Subcutaneous abdominal adipose tissue (tissue), 5 donors: ENCODE measurements around the gene ARID5B.

Experiments used
- H3K27ac ChIP-seq: one replicate; pipeline ENCODE4 v1.7.0; 2013; ENCODE audit warnings: low read depth, mild to moderate bottlenecking, inconsistent platforms, low read length, moderate library complexity
- H3K27me3 ChIP-seq, 5 donors: one replicate each; pipeline ENCODE4 v1.7.0; 2013; ENCODE audit warnings: low read length in 5 of 5, inconsistent platforms in 1 of 5; ENCODE audit not compliant: control insufficient read depth in 5 of 5, insufficient read depth in 4 of 5
- H3K36me3 ChIP-seq, 5 donors: one replicate each; pipeline ENCODE4 v1.7.0; 2013; ENCODE audit warnings: low read length in 5 of 5; ENCODE audit not compliant: control insufficient read depth in 5 of 5, insufficient read depth in 5 of 5
- H3K4me1 ChIP-seq, 5 donors: one replicate each; pipeline ENCODE4 v1.7.0; 2013; ENCODE audit warnings: low read length in 5 of 5, mild to moderate bottlenecking in 3 of 5, moderate library complexity in 1 of 5; ENCODE audit not compliant: control insufficient read depth in 5 of 5, insufficient read depth in 5 of 5
- H3K4me3 ChIP-seq, 5 donors: one replicate each; pipeline ENCODE4 v1.7.0; 2013; ENCODE audit warnings: low read length in 5 of 5, low read depth in 1 of 5
- H3K9ac ChIP-seq, 5 donors: one replicate each; pipeline ENCODE4 v1.7.0; 2013; ENCODE audit warnings: low read length in 5 of 5, mild to moderate bottlenecking in 4 of 5, moderate library complexity in 3 of 5
- H3K9me3 ChIP-seq, 5 donors: one replicate each; pipeline ENCODE4 v1.7.0; 2013; ENCODE audit warnings: low read length in 5 of 5; ENCODE audit not compliant: control insufficient read depth in 5 of 5
- donor health status: healthy.
- donor health status: healthy.
- donor health status: healthy.
- donor health status: healthy.
- donor health status: healthy.

Gene ARID5B

DNA sequence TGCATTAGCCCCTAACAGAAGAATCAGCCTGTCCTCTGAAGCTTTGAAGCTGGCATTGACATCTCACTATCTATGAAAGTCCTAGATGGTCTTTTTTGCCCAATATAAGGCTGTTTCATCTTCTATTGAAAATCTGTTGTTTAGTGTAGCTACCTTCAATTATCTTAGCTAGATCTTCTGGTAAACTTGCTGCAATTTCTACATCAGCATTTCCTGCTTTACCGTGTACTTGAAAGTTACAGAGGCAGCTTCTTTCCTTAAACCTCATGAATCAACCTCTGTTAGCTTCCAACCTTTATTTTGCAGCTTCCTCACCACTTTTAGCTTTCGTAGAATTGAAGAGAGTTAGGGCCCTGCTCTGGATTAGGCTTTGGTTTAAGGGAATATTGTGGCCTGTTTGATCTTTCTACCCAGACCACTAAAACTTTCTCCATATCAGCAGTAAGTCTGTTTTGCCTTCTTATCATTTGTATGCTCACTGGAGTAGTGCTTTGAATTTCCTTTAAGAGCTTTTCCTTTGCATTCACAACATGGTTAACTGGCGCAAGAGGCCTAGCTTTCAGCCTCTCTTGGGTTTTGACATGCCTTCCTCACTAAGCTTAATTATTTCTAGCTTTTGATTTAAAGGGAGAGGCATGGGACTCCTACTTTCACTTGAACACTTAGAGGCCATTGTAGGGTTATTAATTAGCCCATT lies 32.5 kb downstream of the ARID5B start:
- Histone ChIP-seq H3K9me3 (no peaks in the 10 kb centered on the region), H3K27me3 (no peaks in the 10 kb centered on the region), H3K36me3 (no peaks in the 10 kb centered on the region), H3K4me1 (peaks cover 0 to 23% (median 21%) of the 10 kb centered on the region in 5 donors), H3K27ac (no peak overlapping the region), H3K9ac (no peak overlapping the region), H3K4me3 (no peak overlapping the region)

DNA sequence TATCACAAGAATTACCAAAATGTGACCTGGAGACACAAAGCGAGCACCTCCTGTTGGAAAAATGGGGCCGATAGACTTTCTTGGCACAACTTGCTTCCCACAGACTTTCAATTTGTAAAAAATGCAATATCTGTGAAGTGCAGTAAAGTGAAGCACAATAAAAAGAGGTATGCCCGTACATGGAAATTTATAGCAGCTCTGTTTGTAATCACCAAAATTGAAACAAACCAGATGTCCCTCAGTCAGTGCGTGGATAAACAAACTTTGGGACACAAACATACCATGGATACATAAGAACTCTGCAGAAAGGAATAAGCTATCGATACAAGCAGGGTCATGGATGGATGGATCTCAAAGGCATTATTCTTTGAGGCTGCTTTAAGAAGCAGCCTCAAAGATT lies 33.6 kb downstream of the ARID5B start:
- Histone ChIP-seq H3K36me3 (no peaks in the 10 kb centered on the region), H3K27me3 (no peaks in the 10 kb centered on the region), H3K27ac (no peak overlapping the region)

DNA sequence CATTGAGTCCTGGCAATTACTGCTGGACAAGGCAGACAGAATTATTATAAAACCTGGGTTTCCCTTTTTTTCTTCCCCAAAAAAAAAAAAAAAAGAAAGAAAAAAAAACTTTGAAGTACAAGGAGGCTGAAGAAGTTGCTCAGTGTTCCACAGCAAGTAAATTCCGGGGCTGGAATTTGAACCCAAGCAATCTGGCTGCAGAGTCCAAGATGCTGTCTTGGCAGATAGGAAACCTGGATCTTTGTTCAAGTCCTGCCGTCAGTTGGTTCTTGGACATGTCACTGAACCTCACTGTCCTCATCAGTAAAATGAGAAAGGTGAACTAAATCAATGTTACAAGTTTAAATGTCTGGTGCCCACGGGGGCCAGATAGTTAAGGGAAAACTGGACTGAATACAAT lies 35.3 kb downstream of the ARID5B start:
- H3K27ac ChIP-seq: peak overlapping the region; percentile 97
- peaks cover 0 to 42% (median 37%) of the 10 kb centered on the region in 5 donors for H3K4me1 ChIP-seq
- no peaks in the 10 kb centered on the region for H3K9me3 ChIP-seq
- no peaks in the 10 kb centered on the region for H3K36me3 ChIP-seq
- no peaks in the 10 kb centered on the region for H3K27me3 ChIP-seq
- H3K9ac ChIP-seq: no peak overlapping the region
- H3K4me3 ChIP-seq: no peak overlapping the region

More for the DNA sequence above, 33.6 kb downstream of the ARID5B start:
- Histone ChIP-seq H3K9ac (no peak overlapping the region), H3K4me3 (peak overlapping the region in 1 of 5 donors; percentile 1), H3K9me3 (no peaks in the 10 kb centered on the region), H3K4me1 (peaks cover 0 to 32% (median 28%) of the 10 kb centered on the region in 5 donors)

DNA sequence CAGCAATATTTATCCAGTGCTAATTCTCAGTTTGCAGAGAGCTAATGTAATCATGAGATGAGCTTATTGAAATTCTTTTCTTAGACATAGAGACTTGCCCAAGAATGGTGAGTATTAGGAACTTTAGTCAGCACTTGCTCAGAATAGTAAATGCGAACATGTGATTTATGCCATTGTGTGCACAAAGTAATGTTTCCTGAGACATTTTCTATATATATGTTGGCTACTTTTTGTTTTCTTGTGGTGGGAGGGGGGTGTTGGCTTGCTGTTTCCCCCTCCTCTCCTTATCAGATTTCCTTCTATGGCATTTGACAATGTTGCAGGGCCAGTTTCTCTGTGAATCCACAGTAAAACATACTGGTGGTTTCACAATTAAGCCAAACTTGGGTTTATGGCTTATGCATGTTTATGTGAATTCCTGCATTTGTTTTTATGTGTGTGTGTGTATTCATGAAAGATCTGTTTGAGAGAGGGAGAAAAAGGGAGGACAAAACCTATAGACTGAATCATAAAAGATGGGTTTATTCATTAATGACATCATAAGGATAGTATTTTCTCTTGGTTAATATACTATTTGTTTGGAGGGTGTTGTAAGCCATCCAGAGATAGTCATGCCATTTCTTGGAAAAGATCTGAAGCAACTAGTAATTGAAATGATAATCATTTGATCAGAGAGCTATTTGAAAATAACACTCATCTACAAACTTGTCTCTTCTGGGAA lies 36.3 kb downstream of the ARID5B start:
- Histone ChIP-seq H3K9me3 (no peaks in the 10 kb centered on the region), H3K27ac (peak overlapping the region; percentile 97), H3K36me3 (no peaks in the 10 kb centered on the region), H3K9ac (peak overlapping the region in 1 of 5 donors; percentile 6), H3K27me3 (no peaks in the 10 kb centered on the region), H3K4me1 (peaks cover 0 to 52% (median 41%) of the 10 kb centered on the region in 5 donors), H3K4me3 (peak overlapping the region in 1 of 5 donors; percentile 9)

DNA sequence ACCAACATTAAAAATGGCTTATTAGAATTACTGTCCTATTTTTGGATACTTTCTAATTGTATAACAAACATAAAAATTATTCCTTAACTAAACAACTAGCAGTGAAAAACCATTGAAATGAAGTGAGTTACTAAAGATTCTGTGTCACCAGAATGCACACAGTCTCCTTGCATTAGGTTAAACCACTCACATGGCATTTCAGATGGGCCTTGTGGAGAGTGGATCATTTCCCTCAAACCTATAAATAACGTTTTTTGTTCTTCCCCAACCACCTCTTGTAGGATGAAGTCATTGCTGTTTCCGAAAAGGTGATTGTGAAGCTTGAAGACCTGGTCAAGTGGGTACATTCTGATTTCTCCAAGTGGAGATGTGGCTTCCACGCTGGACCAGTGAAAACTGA lies 38.4 kb downstream of the ARID5B start:
- Histone ChIP-seq H3K9ac (peak overlapping the region in 2 of 5 donors; percentile 48 to 63), H3K4me3 (no peak overlapping the region), H3K9me3 (no peaks in the 10 kb centered on the region), H3K36me3 (no peaks in the 10 kb centered on the region), H3K27me3 (no peaks in the 10 kb centered on the region), H3K4me1 (peaks cover 0 to 72% (median 55%) of the 10 kb centered on the region in 5 donors), H3K27ac (peak overlapping the region; percentile 97)

DNA sequence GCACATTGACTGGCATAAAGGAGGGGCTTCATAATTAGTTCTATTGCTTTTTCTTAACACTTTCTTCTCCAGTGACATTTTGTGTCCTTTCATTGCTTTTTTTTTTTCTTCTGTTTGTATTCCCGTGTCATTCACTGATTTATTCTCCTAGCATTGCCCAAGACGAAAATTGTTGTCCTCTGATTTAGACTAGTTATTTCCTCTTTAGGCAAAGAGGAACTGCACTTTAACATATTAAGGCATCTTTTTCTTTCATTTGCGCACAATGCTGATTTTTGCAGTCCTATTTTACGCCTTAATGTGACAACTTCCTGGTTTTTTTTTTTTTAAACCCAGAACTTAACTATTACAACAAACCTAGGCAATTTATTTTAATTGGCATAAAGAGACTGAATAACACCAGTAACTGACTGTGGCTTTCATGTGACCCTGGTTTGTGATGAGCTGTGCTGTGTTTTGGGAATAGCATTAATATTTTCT lies 39.7 kb downstream of the ARID5B start:
- peak overlapping the region in 3 of 5 donors; percentile 33 to 67 (median 56) for H3K9ac ChIP-seq
- H3K4me1 ChIP-seq: peaks cover 0 to 73% (median 55%) of the 10 kb centered on the region in 5 donors
- peak overlapping the region; percentile 100 for H3K27ac ChIP-seq
- H3K36me3 ChIP-seq: no peaks in the 10 kb centered on the region
- H3K4me3 ChIP-seq: no peak overlapping the region
- H3K27me3 ChIP-seq: no peaks in the 10 kb centered on the region
- H3K9me3 ChIP-seq: no peaks in the 10 kb centered on the region

DNA sequence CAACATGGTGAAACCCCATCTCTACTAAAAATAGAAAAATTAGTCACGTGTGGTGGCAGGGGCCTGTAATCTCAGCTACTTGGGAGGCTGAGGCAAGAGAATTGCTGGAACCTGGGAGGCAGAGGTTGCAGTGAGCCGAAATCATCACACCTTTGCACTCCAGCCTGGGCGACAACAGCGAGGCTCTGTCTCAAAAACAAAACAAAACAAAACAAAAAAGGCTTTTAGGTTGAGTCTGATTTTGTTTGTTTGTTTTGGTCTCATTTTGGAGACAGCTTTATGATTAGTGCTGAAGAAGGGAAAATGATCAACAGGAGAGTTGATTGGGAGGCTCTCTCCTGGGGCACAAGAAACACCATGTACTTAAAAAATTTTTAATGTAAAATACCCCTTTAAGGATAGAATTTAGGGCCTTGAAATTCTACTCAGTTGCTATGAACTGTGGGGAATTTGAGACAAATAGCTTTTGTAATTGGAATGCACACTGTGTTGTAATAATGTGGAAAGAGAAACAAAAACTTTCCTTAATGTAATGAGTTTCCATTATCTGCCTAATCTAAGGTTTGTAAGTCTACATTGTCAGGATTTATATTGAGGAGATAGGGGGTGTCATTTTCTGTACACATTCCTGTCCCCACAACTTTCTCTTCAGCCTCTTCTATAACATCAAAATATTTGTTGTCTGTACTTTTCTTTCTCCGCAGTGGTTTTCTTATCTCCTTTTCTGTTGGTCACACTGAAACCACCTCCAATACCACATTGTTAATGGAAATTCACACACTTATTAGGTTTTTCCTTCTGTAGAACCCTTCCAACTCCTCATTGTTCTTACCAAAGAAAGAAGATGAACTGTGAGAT lies 41.3 kb downstream of the ARID5B start:
- Histone ChIP-seq H3K27me3 (no peaks in the 10 kb centered on the region), H3K4me3 (peak overlapping the region in 4 of 5 donors; percentile 35 to 49 (median 37)), H3K9me3 (no peaks in the 10 kb centered on the region), H3K9ac (peak overlapping the region; percentile 69 to 93 (median 73)), H3K4me1 (peaks cover 0 to 62% (median 47%) of the 10 kb centered on the region in 5 donors), H3K27ac (peak overlapping the region; percentile 100), H3K36me3 (no peaks in the 10 kb centered on the region)

DNA sequence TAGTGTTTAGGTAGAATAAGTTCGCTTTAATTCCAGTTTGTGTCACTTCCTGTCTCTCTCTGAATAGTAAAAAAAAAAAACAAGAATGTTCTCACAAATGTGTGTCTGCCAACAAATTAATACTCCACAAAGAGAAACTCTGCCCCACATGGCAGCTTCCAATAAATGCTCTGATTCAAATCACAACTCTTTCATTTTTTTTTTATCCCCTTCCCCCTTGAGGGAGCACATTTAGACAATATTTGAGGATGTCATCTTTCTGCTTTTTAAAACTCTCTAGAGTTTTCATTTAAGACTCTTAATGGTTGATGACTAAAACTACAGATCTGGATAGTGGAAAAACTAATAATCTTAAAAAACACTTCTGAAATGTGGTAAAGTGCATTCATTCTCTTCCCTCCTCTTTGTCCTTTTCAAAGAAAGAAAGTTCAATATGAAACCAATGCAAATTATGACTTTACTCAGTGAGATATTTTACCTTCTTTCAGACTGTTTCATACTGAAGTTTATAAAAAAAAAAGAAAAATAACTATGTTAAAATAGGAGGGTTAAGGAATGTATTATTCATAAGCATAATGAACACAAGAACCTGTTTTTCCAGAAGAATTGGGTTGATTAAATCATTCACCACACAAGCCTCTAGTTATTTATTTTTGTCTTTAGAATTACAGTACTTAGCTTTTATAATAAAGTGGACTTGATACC lies 42.3 kb downstream of the ARID5B start:
- Histone ChIP-seq H3K9ac (peak overlapping the region in 4 of 5 donors; percentile 69 to 93 (median 75)), H3K4me1 (peaks cover 0 to 52% (median 37%) of the 10 kb centered on the region in 5 donors)

DNA sequence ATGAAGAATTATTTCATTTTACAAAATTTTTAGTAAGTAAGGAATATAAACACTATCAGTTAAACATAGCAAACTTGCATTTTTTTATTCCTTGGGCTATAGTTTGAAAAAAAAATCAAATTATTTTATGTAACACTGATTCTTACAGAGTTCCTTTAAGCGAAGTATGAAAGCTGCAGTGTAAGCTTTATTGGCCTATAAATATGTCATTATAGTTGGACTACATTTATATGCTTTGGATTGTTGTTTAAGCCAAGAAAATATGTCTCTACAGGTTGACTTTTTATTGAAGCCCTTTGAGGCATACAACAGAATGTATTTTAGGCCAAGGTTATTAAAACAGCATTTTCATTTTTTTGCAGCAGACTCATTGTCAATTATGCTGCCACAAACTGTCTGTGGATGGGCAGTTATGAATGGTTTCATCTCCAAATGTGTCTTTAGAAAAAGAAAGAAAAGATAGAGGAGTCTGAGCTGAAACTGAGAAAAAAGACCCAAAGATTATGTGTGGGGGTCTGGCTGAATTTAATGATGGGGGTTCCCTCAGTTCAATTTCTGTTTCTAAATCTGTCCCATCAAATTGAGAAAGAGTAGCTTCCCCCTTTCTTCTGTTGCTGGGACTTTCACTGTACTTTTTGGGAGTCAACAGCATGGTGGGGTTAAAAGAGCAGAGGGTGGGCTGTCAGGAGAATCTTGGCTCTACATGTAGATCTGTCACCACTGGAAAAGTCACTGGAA lies 43.1 kb downstream of the ARID5B start:
- Histone ChIP-seq H3K9ac (peak overlapping the region in 2 of 5 donors; percentile 59 to 93), H3K4me1 (peaks cover 0 to 45% (median 32%) of the 10 kb centered on the region in 5 donors), H3K36me3 (peaks cover 0 to 5% (median 0%) of the 10 kb centered on the region in 5 donors), H3K4me3 (no peak overlapping the region), H3K9me3 (no peaks in the 10 kb centered on the region), H3K27me3 (no peaks in the 10 kb centered on the region), H3K27ac (peak overlapping the region; percentile 100)

More for the DNA sequence above, 42.3 kb downstream of the ARID5B start:
- H3K27me3 ChIP-seq: no peaks in the 10 kb centered on the region
- no peaks in the 10 kb centered on the region for H3K9me3 ChIP-seq
- peak overlapping the region; percentile 100 for H3K27ac ChIP-seq
- peak overlapping the region in 3 of 5 donors; percentile 35 to 49 (median 39) for H3K4me3 ChIP-seq
- H3K36me3 ChIP-seq: peaks cover 0 to 2% (median 0%) of the 10 kb centered on the region in 5 donors
